H9 (cell line): Measurements from ENCODE around the gene RGSL1. TPM values are rescaled to one million over a fixed set of nuclear protein-coding genes. Genes with fewer than 3 reads are reported as not detected.

Experiments
- DNase-seq: peaks from one replicate; pipeline ENCODE4 v3.0.0-alpha.2; 2017
- H2AFZ ChIP-seq: one replicate; pipeline ENCODE4 v1.6.1; 2013; ENCODE audit warnings: mild to moderate bottlenecking, low read length, control low read depth, moderate library complexity
- H2AK5ac ChIP-seq: 2 replicates; pipeline ENCODE4 v1.6.1; 2013; ENCODE audit warnings: low read length, control low read depth, mixed read lengths; ENCODE audit not compliant: insufficient read length
- H2BK120ac ChIP-seq: one replicate; pipeline ENCODE4 v1.6.1; 2013; ENCODE audit warnings: low read depth, mild to moderate bottlenecking, low read length, control low read depth, inconsistent platforms; ENCODE audit not compliant: poor library complexity, severe bottlenecking
- H2BK12ac ChIP-seq: 2 replicates; pipeline ENCODE4 v1.6.1; 2013; ENCODE audit warnings: low read length, control low read depth, mixed read lengths, low read depth; ENCODE audit not compliant: insufficient read length
- H2BK15ac ChIP-seq: 2 replicates; pipeline ENCODE4 v1.6.1; 2013; ENCODE audit warnings: low read depth, low read length, control low read depth
- H2BK20ac ChIP-seq: one replicate; pipeline ENCODE4 v1.6.1; 2013; ENCODE audit warnings: low read depth, mild to moderate bottlenecking, low read length, control low read depth, inconsistent platforms; ENCODE audit not compliant: poor library complexity, severe bottlenecking
- H2BK5ac ChIP-seq: 2 replicates; pipeline ENCODE4 v1.6.1; 2013; ENCODE audit warnings: low read length, control low read depth, mixed read lengths; ENCODE audit not compliant: insufficient read length
- H3K14ac ChIP-seq: 2 replicates; pipeline ENCODE4 v1.6.1; 2013; ENCODE audit warnings: low read length, control low read depth; ENCODE audit not compliant: insufficient read depth
- H3K18ac ChIP-seq: 2 replicates; pipeline ENCODE4 v1.6.1; 2013; ENCODE audit warnings: low read depth, mild to moderate bottlenecking, mixed read lengths, low read length, control low read depth; ENCODE audit not compliant: insufficient read length
- H3K23ac ChIP-seq: 2 replicates; pipeline ENCODE4 v1.6.1; 2013; ENCODE audit warnings: low read length, control low read depth, mixed read lengths, low read depth; ENCODE audit not compliant: insufficient read length
- H3K23me2 ChIP-seq: 2 replicates; pipeline ENCODE4 v1.6.1; 2013; ENCODE audit warnings: low read depth, mild to moderate bottlenecking, mixed read lengths, low read length, control low read depth; ENCODE audit not compliant: insufficient read length, poor library complexity, severe bottlenecking
- H3K27ac ChIP-seq: 2 replicates; pipeline ENCODE4 v1.5.1; 2013; ENCODE audit warnings: low read length, control low read depth, mixed read lengths, low read depth; ENCODE audit not compliant: insufficient read length
- H3K27me3 ChIP-seq: 2 replicates; pipeline ENCODE4 v1.6.1; 2013; ENCODE audit warnings: low read length, control low read depth, inconsistent platforms; ENCODE audit not compliant: insufficient read depth
- H3K4ac ChIP-seq: 2 replicates; pipeline ENCODE4 v1.6.1; 2013; ENCODE audit warnings: low read depth, mild to moderate bottlenecking, control low read depth, inconsistent platforms, low read length, moderate library complexity
- H3K4me1 ChIP-seq: 2 replicates; pipeline ENCODE4 v1.6.1; 2013; ENCODE audit warnings: low read length, control low read depth, inconsistent platforms; ENCODE audit not compliant: insufficient read depth
- H3K4me2 ChIP-seq: 2 replicates; pipeline ENCODE4 v1.6.1; 2013; ENCODE audit warnings: low read length, control low read depth, mixed read lengths; ENCODE audit not compliant: insufficient read length, insufficient read depth
- H3K56ac ChIP-seq: 2 replicates; pipeline ENCODE4 v1.6.1; 2013; ENCODE audit warnings: low read depth, mild to moderate bottlenecking, mixed read lengths, low read length, control low read depth; ENCODE audit not compliant: insufficient read length
- H3K79me1 ChIP-seq: 2 replicates; pipeline ENCODE4 v1.6.1; 2013; ENCODE audit warnings: low read depth, mild to moderate bottlenecking, moderate library complexity, low read length, control low read depth, inconsistent platforms; ENCODE audit not compliant: insufficient read depth, poor library complexity, severe bottlenecking
- H3K79me2 ChIP-seq: 2 replicates; pipeline ENCODE4 v1.6.1; 2013; ENCODE audit warnings: low read length, control low read depth, inconsistent platforms; ENCODE audit not compliant: insufficient read depth
- H3K9ac ChIP-seq: 2 replicates; pipeline ENCODE4 v1.6.1; 2013; ENCODE audit warnings: low read length, control low read depth, mixed read lengths; ENCODE audit not compliant: insufficient read length; ENCODE audit errors: extremely low read depth
- H3K9me3 ChIP-seq: one replicate; pipeline ENCODE4 v1.6.1; 2013; ENCODE audit warnings: low read depth, low read length, inconsistent platforms; ENCODE audit not compliant: control insufficient read depth
- H3T11ph ChIP-seq: one replicate; pipeline ENCODE4 v1.6.1; 2013; ENCODE audit warnings: mild to moderate bottlenecking, low read length, control low read depth, inconsistent platforms
- H4K20me1 ChIP-seq: one replicate; pipeline ENCODE4 v1.6.1; 2013; ENCODE audit not compliant: control insufficient read depth, insufficient read length, insufficient read depth
- H4K5ac ChIP-seq: 2 replicates; pipeline ENCODE4 v1.6.1; 2013; ENCODE audit warnings: low read depth, mild to moderate bottlenecking, mixed read lengths, low read length, control low read depth; ENCODE audit not compliant: insufficient read length
- H4K8ac ChIP-seq: replicated peaks from 2 replicates; pipeline ENCODE4 v1.6.1; 2013; ENCODE audit warnings: low read length, control low read depth, mixed read lengths, low read depth; ENCODE audit not compliant: insufficient read length
- H4K91ac ChIP-seq: 2 replicates; pipeline ENCODE4 v1.6.1; 2013; ENCODE audit warnings: low read depth, mild to moderate bottlenecking, moderate library complexity, mixed read lengths, low read length, control low read depth; ENCODE audit not compliant: insufficient read length
- H3K27ac Mint-ChIP-seq, 3 experiments: 2 replicates in 2 of 3; 3 replicates in 1 of 3; pipeline ENCODE4 v1.8.0; 2020 to 2021; ENCODE audit warnings: mixed read lengths in 3 of 3, mild to moderate bottlenecking in 1 of 3, moderate library complexity in 1 of 3
- H3K27me3 Mint-ChIP-seq: 2 replicates; pipeline ENCODE4 v1.8.0; 2021; ENCODE audit warnings: low read depth, mild to moderate bottlenecking, moderate library complexity, mixed read lengths
- H3K36me3 Mint-ChIP-seq, 3 experiments: 2 replicates in 2 of 3; 3 replicates in 1 of 3; pipeline ENCODE4 v1.8.0; 2020 to 2021; ENCODE audit warnings: low read depth in 3 of 3, mixed read lengths in 3 of 3; ENCODE audit not compliant: insufficient read depth in 1 of 3
- H3K4me1 Mint-ChIP-seq, 2 experiments: 2 replicates each; pipeline ENCODE4 v1.8.0; 2020; ENCODE audit warnings: mixed read lengths in 2 of 2
- H3K4me3 Mint-ChIP-seq, 2 experiments: 2 replicates in 1 of 2; 3 replicates in 1 of 2; pipeline ENCODE4 v1.8.0; 2020 to 2021; ENCODE audit warnings: mild to moderate bottlenecking in 2 of 2, mixed read lengths in 2 of 2, moderate library complexity in 1 of 2
- H3K9me3 Mint-ChIP-seq, 2 experiments: 2 replicates in 1 of 2; 3 replicates in 1 of 2; pipeline ENCODE4 v1.8.0; 2020; ENCODE audit warnings: mild to moderate bottlenecking in 2 of 2, mixed read lengths in 2 of 2, moderate library complexity in 1 of 2
- CTCF ChIP-seq: fragments of 200-600 bp; sonication (generic); conservative IDR thresholded peaks from 3 replicates; pipeline ENCODE4 v1.8.0; 2021; ENCODE audit warnings: antibody characterized with exemption, mild to moderate bottlenecking
- WGBS: extraction: QIAGEN DNeasy Blood & Tissue Kit; methylation state at CpG from one replicate; pipeline ENCODE4 v1.1.7; 2013; ENCODE audit warnings: missing lambda C conversion rate, low lambda C conversion rate, mixed read lengths; ENCODE audit not compliant: insufficient read length; ENCODE audit errors: extremely low coverage; 5-methylcytosine and 5-hydroxymethylcytosine counted together
- total RNA-seq: library from RNA; stranded (reverse); gene quantifications from 2 replicates; pipeline ENCODE4 v1.2.1, GENCODE V29; 2021

The RGSL1 gene
- total RNA-seq, 1 experiment from 2014 or later: not detected

GRCh38 chr1:182600745-182601415 lies 150.9 kb downstream of the RGSL1 start:
- no peaks in the 10 kb centered on the region for H4K20me1 ChIP-seq
- no peak overlapping the region for H3K27ac Mint-ChIP-seq
- no peak for TF ChIP-seq CTCF
- H3K36me3 Mint-ChIP-seq: peaks cover 0 to 8% (median 2%) of the 10 kb centered on the region in 3 experiments; a peak in 5 of 7 replicates
- peaks cover 0 to 2% of the 10 kb centered on the region in 2 experiments; a peak in 1 of 5 replicates for H3K9me3 Mint-ChIP-seq
- H3K23me2 ChIP-seq: peaks cover 3% of the 10 kb centered on the region
- no CpG with 5 or more reads among the region's 5 CpGs for WGBS
- H2BK12ac ChIP-seq: no peak overlapping the region
- no peak overlapping the region for H4K91ac ChIP-seq
- H4K8ac ChIP-seq: no peak overlapping the region
- no peak for DNase-seq
- H3K18ac ChIP-seq: no peak overlapping the region
- H3K4ac ChIP-seq: no peak overlapping the region
- H3K79me2 ChIP-seq: 0 out of 2 replicates have a peak, but pooled peaks cover 2% of the 10 kb centered on the region
- H2BK15ac ChIP-seq: no peak overlapping the region
- H2AK5ac ChIP-seq: no peak overlapping the region
- no peak overlapping the region for H3K14ac ChIP-seq
- no peak overlapping the region for H3K56ac ChIP-seq
- no peak overlapping the region for H2BK20ac ChIP-seq
- H3K9ac ChIP-seq: no peak overlapping the region
- H3K4me1 ChIP-seq: peaks cover 2% of the 10 kb centered on the region
- H3K79me1 ChIP-seq: no peaks in the 10 kb centered on the region
- H3K9me3 ChIP-seq: no peaks in the 10 kb centered on the region
- H2BK120ac ChIP-seq: no peak overlapping the region
- H3K27ac ChIP-seq: no peak overlapping the region
- H3K27me3 Mint-ChIP-seq: peaks cover 21% of the 10 kb centered on the region
- H2BK5ac ChIP-seq: no peak overlapping the region
- H3K27me3 ChIP-seq: peaks cover 9% of the 10 kb centered on the region; the same call in 1 of the 2 replicates
- H3K23ac ChIP-seq: no peak overlapping the region
- H3K4me3 Mint-ChIP-seq: no peak overlapping the region
- H3K4me2 ChIP-seq: no peak overlapping the region
- H3K4me1 Mint-ChIP-seq: peaks cover 12 to 19% of the 10 kb centered on the region in 2 experiments
- H2AFZ ChIP-seq: no peak overlapping the region
- no peak overlapping the region for H3T11ph ChIP-seq
- no peak overlapping the region for H4K5ac ChIP-seq
